HG03460 (cell line): ENCODE results near the gene TUBG1.

Source experiments
- ATAC-seq: cut with Tn5 transposase; IDR thresholded peaks from one replicate; pipeline ENCODE4 v1.9.1; 2021; ENCODE audit not compliant: unreplicated experiment

Gene TUBG1

GRCh38 chr17:42609182-42609813, at the start of gene TUBG1, which contains the start of gene RETREG3:
Gene TUBG1 (plus strand): TSS chr17:42609683. CDS start chr17:42609738, 55 bp downstream.
Gene RETREG3 (minus strand): TSS chr17:42609374. CDS start chr17:42609324, 50 bp downstream.
- ATAC-seq = peak; percentile 79

- ATAC-seq = no peak
These were observed 49.2 kb upstream of the TUBG1 start for GRCh38 chr17:42560246-42560645.

- no peak for ATAC-seq
These were observed 47.5 kb upstream of the TUBG1 start, which contains the start of gene COASY for GRCh38 chr17:42561897-42562387. Gene COASY (plus strand): TSS chr17:42562148. CDS start chr17:42562623, 475 bp downstream.

- ATAC-seq = no peak
These were observed 46.9 kb upstream of the TUBG1 start for GRCh38 chr17:42562388-42563142.

DNA sequence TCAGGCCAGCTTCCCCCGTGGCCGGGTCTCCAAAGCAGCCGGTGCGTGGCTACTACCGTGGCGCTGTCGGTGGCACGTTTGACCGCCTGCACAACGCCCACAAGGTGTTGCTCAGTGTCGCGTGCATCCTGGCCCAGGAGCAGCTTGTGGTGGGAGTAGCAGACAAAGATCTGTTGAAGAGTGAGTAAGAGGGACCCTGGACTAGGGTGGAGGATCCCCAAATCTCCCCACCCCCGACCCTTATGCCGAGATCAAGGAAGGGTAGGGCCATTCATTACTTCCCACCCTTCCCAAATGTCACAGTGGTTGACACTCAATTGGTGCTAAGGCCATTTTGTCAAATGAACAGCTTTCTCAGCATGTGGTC, 46.4 kb upstream of the TUBG1 start:
- ATAC-seq = no peak

DNA sequence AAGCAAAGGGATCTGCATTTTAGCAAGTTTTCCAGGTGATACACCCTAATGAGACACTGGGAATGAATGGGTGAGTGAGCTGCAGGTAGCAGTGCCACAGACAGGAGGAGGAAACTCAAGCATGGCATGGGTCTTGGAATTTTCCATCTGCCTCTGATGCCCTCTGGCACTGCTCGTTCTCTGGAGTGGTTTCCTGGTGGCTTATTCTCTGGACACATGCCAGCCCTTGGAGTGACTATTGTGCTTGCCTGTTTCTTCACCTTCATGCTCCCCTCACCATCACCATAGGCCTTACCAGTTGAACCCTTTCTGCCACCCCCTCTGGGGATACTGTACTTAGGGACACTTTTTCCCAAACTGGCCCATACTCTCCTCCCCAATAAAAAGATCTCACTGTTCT, 45.9 kb upstream of the TUBG1 start:
- ATAC-seq = no peak

DNA sequence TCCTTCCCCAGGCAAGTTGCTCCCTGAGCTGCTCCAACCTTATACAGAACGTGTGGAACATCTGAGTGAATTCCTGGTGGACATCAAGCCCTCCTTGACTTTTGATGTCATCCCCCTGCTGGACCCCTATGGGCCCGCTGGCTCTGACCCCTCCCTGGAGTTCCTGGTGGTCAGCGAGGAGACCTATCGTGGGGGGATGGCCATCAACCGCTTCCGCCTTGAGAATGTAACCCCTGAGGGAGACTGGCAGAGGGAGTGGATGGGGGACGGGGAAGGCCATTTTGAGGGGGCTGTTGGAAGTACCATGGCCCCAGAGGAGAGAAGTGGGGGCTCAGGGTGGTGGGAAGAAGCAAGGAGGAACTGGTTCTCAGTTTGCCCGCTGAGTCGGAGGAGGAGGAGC, 45.5 kb upstream of the TUBG1 start:
- no peak for ATAC-seq

GRCh38 chr17:42564815-42565522, 44.5 kb upstream of the TUBG1 start:
- no peak for ATAC-seq

GRCh38 chr17:42565523-42566214, 43.8 kb upstream of the TUBG1 start:
- no peak for ATAC-seq

DNA sequence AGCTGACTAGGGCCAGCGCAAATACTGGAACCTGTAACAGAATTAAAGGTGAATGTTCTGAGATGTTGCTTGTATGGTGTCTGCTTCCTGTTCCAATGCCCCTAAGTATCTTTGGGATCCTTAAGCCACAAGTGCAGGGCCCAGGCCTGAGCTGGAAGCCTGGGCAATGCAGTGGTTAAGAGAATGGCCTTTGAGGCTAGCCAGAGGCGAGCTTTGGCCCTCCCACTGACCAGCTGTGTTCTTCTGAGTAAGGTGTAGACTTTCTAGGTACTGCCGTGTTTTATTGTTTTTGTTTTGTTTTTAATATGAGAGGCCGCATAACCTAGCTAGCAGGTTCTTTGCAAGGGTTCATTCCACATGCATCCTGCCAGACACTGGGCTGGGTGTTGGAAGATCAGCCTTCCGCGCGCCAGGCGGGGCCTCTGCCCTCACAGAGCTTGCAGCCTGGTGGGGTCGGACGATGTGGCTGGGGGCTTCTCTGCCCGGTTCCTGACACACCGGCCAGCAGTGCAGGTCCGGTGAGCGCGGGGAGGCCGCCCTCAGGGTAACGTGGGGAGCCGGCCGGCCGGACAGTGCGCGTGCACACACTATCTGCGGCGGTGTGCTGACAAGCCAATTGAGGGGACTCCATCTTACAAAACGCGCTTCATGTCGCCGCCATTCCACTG, 43.1 kb upstream of the TUBG1 start:
- ATAC-seq = no peak

DNA sequence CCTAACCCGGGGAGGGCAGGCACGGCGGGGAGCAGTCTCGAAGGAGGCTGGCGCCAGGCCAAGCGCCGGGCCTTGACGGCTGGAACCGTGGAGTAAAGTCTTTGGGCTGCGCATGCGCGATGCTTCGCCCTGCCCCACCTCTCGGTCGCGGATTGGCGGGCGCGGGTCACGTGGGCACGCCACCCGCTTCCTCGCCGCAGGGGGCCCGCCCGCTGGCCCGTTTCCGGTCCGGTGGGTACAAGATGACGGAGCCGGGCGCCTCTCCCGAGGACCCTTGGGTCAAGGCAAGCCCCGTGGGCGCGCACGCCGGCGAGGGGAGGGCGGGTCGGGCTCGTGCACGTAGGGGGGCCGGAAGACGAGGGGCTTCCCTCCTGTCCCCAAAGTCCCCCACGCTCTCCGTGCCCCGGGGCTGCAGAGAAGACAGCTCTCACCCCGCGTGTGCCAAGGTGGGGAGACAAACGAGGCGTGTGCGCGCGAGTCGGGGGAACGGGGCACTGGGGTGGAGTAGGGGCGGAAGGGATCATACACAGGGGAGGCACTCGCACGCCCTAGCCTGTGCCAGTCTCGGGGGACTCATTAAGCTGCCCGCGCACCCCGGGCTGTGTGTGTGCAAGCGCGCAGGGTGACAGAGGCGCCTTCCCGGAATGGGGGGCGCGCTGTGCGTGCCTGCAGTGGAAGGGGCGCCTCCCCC, 42.5 kb upstream of the TUBG1 start, which contains the start of gene MLX:
Gene MLX, plus strand, starts transcription at position 218 of the 691 bp plus-strand sequence. Its CDS starts 25 bp downstream, at position 243.
- peak; percentile 49 for ATAC-seq

DNA sequence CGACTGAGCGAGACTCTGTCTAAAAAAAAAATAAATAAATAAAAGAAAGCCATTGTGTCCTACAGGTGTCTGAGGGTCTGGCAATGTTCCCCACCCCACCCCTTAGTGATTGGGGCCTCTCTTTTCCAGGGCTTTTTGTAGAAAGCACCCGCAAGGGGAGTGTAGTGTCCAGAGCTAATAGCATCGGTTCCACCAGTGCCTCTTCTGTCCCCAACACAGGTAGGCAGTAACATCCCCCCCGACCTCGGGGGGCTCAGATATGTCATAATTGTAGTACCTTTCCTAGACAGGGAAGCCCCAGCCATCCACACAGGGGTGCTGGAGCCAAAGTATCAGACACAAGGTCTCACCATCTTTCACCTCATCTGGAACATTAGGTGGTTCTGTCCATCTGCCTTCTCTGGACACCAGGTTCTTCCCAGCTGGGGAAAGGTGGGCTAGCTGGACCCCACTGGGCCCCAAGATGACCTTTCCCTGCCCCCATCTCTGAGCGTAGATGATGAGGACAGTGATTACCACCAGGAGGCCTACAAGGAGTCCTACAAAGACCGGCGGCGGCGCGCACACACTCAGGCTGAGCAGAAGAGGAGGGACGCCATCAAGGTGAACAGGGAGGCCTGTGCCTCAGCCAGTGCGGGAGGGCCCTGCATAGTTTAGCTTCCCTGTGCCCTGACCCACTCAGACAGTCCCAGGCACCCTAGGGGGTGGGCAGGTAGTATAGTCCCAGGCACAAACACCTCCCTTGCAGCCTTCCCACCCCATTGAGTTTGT, 41.0 kb upstream of the TUBG1 start:
- no peak for ATAC-seq

DNA sequence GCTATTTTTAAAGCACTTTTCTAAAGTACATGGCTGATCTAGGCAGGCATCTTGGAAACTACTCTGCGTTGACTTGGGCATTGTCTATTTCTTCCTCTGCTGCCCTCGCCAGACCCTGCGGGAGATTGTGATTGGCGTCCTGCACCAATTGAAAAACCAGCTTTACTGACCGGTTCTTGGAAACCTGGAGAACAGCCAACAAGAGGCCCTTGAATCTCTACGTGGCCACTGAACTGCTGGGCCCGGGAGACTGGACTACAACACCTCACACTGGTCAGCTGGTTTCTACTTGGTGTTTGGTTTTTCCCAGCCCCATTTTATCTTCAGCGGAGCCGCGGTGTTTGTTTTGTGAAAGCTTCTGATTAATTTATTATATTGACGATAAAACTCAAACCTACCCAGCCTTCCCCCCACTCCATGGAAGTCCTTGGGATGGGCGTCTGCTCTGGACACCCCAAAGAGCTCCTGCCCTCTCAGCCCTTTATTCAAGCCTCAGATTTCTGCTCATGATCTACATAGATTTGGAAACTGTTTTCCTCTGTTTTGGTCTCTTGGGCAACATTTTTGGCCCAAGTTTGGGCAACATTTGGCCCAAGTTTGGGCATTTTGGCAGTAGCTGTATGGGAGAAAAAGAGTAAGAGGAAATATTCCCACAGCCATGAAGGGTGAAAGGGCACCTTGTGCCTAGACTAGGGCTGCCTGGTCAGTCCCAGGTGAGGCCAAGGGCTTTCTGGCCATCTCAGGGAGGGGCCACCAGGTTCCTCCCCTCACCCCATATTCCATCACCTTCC, 37.9 kb upstream of the TUBG1 start:
- ATAC-seq = no peak

DNA sequence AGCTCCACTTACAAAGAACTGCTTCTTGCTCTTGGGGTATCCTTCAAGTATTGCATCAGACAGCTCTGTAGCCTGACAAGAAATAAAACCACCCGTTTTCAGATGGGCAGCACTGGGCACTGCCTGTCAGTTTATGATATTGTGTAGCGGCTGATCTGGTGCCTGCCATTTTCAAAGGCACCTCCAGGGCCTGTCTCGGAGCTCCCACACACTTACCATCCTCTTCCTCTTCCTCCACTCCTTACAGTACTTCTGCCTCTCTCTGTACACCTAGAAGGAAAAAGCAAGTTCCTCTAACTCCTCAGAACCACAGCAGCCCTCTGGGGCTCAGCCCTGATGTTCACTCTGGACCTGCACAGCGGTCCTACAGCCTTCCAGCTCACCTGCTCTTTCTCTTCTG, 36.4 kb upstream of the TUBG1 start:
- ATAC-seq = no peak

DNA sequence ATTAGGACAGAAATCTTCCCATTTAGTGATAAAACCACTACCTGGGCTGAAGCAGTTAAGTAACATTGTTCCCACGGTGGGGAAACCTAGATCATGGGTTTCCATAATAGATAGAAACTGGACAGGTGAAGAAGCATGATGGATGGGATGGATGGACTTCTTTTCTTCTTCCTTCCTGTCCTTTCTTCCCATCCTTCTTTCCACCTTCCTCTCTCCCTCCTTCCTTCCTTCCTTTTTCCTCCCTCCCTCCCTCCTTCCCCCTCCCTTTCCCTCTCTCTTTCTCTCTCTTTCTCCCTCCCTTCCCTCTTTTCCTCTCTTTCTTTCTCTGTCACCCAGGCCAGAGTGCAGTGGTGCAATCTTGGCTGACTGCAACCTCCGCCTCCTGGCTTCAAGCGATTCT, 35.0 kb upstream of the TUBG1 start:
- no peak for ATAC-seq

GRCh38 chr17:42577140-42577531, 32.3 kb upstream of the TUBG1 start:
- ATAC-seq = peak; percentile 8

DNA sequence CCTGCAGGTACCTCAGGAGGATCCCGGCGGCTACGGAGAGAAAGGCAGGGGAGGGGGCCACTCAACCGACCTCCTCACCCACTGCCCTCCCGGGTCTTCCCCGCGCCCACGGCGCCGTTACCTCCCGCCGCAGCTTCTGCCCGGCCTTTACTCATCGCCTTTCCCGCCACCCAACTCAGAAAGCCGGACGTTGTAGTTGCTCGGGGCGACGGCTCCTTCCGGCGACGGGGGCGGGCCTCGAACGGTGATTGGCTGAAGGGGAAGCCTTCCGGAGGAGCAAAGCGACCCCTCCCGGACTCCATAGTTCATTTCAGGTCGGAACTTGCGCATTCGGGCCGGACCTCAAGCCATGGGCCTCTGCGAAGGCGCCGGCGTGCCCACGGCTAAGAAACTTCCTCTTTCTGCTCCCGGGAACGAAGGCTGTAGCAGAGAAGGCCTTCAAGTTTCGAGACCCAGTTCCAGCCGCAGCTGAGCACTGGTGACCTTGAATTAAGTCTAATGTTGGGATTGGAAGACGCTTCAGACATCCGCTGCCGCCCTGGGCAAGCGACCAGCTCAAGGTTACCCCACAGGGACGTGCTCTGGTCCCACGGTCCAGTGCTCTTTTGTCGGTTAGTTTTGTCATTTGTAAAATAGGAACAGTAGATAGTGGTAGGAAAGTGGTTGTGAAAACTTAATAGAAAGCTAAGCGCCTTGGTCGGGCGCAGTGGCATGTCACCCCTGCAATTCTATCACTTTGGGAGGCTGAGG, 31.8 kb upstream of the TUBG1 start, which contains the start of gene PSMC3IP:
Gene PSMC3IP, minus strand, starts transcription at position 198 of the 750 bp plus-strand sequence. Its CDS starts 43 bp downstream, at position 155.
- ATAC-seq = peak; percentile 70
